ENCODE measurements around the gene GSN. TPM values are rescaled to one million over a fixed set of nuclear protein-coding genes. Genes with fewer than 3 reads are reported as not detected.

The GSN gene
- total and polyA plus RNA-seq, 12 donors = 78.5 to 735 (median 293) TPM

DNA sequence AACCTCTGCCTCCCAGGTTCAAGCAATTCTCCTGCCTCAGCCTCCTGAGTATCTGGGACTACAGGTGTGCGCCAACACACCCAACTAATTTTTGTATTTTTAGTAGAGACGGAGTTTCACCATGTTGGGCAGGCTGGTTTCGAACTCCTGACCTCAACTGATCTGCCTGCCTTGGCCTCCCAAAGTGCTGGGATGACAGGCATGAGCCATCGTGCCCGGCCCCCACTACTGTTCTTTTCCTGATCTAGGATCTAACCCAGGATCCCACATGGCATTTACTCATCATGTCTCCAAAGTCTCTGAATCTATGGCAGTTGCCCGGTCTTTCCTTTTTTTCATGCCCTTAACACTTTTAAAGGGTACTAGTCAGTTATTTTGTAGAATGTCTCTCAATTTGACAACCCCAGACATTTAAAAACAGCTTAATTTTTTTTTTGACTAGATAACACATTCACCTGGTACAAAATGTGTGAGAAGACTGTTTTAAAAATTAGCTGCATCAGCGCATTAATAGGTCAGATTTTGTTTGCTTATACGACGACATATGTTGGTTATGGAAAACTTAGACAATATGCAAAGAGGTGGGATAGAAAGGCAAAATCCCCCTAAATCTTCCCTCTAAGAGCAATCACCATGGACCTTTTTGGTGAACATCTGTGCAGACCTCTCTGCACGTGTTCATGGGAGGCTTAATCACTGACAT lies 55.6 kb downstream of the GSN start:
- peaks cover 0 to 79% of the 10 kb centered on the region in 2 donors for H3K36me3 ChIP-seq (replicated peaks in 1 of 2)
- WGBS, 4 donors = 88 to 94% (median 92%) methylated on average over 10 of the region's 10 CpGs
- TF ChIP-seq, protein P1, sequence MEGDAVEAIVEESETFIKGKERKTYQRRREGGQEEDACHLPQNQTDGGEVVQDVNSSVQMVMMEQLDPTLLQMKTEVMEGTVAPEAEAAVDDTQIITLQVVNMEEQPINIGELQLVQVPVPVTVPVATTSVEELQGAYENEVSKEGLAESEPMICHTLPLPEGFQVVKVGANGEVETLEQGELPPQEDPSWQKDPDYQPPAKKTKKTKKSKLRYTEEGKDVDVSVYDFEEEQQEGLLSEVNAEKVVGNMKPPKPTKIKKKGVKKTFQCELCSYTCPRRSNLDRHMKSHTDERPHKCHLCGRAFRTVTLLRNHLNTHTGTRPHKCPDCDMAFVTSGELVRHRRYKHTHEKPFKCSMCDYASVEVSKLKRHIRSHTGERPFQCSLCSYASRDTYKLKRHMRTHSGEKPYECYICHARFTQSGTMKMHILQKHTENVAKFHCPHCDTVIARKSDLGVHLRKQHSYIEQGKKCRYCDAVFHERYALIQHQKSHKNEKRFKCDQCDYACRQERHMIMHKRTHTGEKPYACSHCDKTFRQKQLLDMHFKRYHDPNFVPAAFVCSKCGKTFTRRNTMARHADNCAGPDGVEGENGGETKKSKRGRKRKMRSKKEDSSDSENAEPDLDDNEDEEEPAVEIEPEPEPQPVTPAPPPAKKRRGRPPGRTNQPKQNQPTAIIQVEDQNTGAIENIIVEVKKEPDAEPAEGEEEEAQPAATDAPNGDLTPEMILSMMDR (IDR thresholded peaks at IDR 0.05) = no peak
- TF ChIP-seq POLR2A (IDR thresholded peaks at IDR 0.05) = no peak
- H3K4me1 ChIP-seq (replicated peaks in 1 of 2) = no peaks in the 10 kb centered on the region
- no peak for DNase-seq
- intact Hi-C loops (cut with DNase I) = loop anchor here in 1 of 2 donors (5.0 kb wide), 1 partner anchor 49 kb away; the partner anchor contains the start of gene STOM
- no peaks in the 10 kb centered on the region for H3K27me3 ChIP-seq
- no peak overlapping the region for H3K4me3 ChIP-seq
- no peaks in the 10 kb centered on the region for H3K9me3 ChIP-seq (replicated peaks in 1 of 3)
- H3K27ac ChIP-seq = no peak overlapping the region

- H3K27ac ChIP-seq = peak overlapping the region in 2 of 5 donors; percentile 65 to 89
- H3K4me1 ChIP-seq (replicated peaks in 1 of 2) = no peaks in the 10 kb centered on the region
- peaks cover 0 to 79% of the 10 kb centered on the region in 2 donors for H3K36me3 ChIP-seq (replicated peaks in 1 of 2)
- H3K9me3 ChIP-seq (replicated peaks in 1 of 3) = no peaks in the 10 kb centered on the region
- peak in 1 of 7 donors; percentile 11 for DNase-seq
- WGBS, 4 donors = 84 to 92% (median 89%) methylated on average over 5 of the region's 5 CpGs
- intact Hi-C loops (cut with DNase I) = loop anchor here in 1 of 2 donors (5.0 kb wide), 1 partner anchor 48 kb away; the partner anchor contains the start of gene STOM
- no peaks in the 10 kb centered on the region for H3K27me3 ChIP-seq
- TF ChIP-seq POLR2A (IDR thresholded peaks at IDR 0.05) = no peak
- TF ChIP-seq, protein P1 (IDR thresholded peaks at IDR 0.05) = no peak
- no peak overlapping the region for H3K4me3 ChIP-seq
Measured at GRCh38 chr9:121324316-121324715, 56.4 kb downstream of the GSN start.

DNA sequence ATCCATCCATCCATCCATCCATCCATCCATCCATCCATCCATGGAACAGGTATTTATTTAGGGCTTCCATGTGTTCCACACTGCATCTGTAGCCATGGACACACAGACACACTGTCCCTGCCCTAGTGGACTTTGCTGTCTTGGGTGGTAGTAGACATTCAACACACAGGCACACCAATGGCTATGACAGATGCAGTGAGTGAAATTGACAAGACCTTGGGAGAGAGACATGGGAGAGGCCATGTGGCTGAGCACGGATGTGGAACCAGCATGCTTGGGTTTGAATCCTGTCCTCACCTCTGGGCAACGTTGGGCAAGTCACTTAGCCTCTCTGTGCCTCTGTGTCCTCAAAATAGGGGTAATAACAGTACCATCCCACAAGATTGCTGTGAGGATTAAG lies 56.8 kb downstream of the GSN start:
- peak in 1 of 7 donors; percentile 1 for DNase-seq
- WGBS, 4 donors = 72 to 90% (median 77%) methylated on average over 2 of the region's 2 CpGs
- Histone ChIP-seq H3K4me1 (replicated peaks in 1 of 2) (no peaks in the 10 kb centered on the region), H3K27me3 (no peaks in the 10 kb centered on the region), H3K4me3 (no peak overlapping the region), H3K27ac (peak overlapping the region in 4 of 5 donors; percentile 11 to 89 (median 62)), H3K36me3 (replicated peaks in 1 of 2) (peaks cover 0 to 82% of the 10 kb centered on the region in 2 donors), H3K9me3 (replicated peaks in 1 of 3) (no peaks in the 10 kb centered on the region)
- intact Hi-C loops (cut with DNase I) = loop anchor here (5.0 kb wide), 1 partner anchor 48 kb away; the partner anchor contains the start of gene STOM (in 2 of the 2)
- TF ChIP-seq, protein P1 (IDR thresholded peaks at IDR 0.05) = no peak
- no peak for TF ChIP-seq POLR2A (IDR thresholded peaks at IDR 0.05)

DNA sequence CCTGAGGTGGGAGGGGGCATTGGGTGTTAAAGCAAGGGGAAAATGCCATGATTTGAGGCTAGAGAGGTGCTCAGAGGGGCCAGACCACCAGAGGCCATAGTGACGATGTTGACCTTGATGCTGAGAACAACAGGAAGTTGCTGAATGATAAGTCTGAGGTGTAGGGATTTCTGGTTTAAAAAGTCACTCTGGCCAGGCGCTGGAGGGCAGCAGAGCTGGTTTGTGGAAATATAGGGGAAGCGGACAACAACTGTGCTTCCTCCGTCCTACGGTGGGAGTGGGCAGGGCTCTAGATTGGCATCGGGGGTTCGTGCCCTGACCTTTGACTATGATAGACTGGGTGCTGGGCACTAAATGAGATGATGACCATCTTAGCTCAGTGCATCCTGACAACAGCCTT lies 57.4 kb downstream of the GSN start:
- TF ChIP-seq, protein P1 (IDR thresholded peaks at IDR 0.05) = peak in 1 of 6 experiments; percentile 8
- TF ChIP-seq POLR2A (IDR thresholded peaks at IDR 0.05) = no peak
- H3K27ac ChIP-seq = peak overlapping the region in 4 of 5 donors; percentile 48 to 89 (median 62)
- peak in 2 of 7 donors; percentile 12 to 53 for DNase-seq
- H3K27me3 ChIP-seq = no peaks in the 10 kb centered on the region
- intact Hi-C loops (cut with DNase I) = loop anchor here in 1 of 2 donors (5.0 kb wide), 1 partner anchor 47 kb away; the partner anchor contains the start of gene STOM
- H3K9me3 ChIP-seq (replicated peaks in 1 of 3) = no peaks in the 10 kb centered on the region
- 66 to 73% (median 68%) methylated on average over 7 of the region's 7 CpGs for WGBS, 4 donors
- H3K4me3 ChIP-seq = no peak overlapping the region
- H3K36me3 ChIP-seq (replicated peaks in 1 of 2) = peaks cover 0 to 88% of the 10 kb centered on the region in 2 donors
- H3K4me1 ChIP-seq (replicated peaks in 1 of 2) = no peaks in the 10 kb centered on the region

Data from adrenal gland (tissue), 12 donors.